ENCODE measurements around the gene ACY1. TPM values are rescaled to one million over a fixed set of nuclear protein-coding genes. Genes with fewer than 3 reads are reported as not detected.
"Not testable (repeated sequence)": the region's sequence is repeated elsewhere in the genome, so short reads cannot be mapped to it uniquely, and the experiment has no call there.

Gene ACY1
- total RNA-seq, 2 experiments from 2014 or later: 61.8 to 64.5 TPM

- TF ChIP-seq, protein P1, sequence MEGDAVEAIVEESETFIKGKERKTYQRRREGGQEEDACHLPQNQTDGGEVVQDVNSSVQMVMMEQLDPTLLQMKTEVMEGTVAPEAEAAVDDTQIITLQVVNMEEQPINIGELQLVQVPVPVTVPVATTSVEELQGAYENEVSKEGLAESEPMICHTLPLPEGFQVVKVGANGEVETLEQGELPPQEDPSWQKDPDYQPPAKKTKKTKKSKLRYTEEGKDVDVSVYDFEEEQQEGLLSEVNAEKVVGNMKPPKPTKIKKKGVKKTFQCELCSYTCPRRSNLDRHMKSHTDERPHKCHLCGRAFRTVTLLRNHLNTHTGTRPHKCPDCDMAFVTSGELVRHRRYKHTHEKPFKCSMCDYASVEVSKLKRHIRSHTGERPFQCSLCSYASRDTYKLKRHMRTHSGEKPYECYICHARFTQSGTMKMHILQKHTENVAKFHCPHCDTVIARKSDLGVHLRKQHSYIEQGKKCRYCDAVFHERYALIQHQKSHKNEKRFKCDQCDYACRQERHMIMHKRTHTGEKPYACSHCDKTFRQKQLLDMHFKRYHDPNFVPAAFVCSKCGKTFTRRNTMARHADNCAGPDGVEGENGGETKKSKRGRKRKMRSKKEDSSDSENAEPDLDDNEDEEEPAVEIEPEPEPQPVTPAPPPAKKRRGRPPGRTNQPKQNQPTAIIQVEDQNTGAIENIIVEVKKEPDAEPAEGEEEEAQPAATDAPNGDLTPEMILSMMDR (IDR thresholded peaks at IDR 0.05): no peak
- Mint-ChIP-seq H3K27me3 (no peaks in the 10 kb centered on the region), H3K36me3 (ENCODE audit: low read depth) (peaks cover 45% of the 10 kb centered on the region), H3K4me1 (ENCODE audit: low read depth) (peaks cover 33% of the 10 kb centered on the region), H3K27ac (peak overlapping the region; percentile 86), H3K4me3 (peak overlapping the region; percentile 99), H3K9me3 (no peaks in the 10 kb centered on the region)
- ChIA-PET POLR2A (interaction anchor here (0.6 to 7.1 kb wide), 24 partner anchors 12 to 489 kb away, joined by 3 to 267 read pairs (median 4); partner anchors contain the start of genes ABHD14A, ABHD14B, ACY1 and DUSP7), CTCF (interaction anchor here (1.4 to 2.6 kb wide), 7 partner anchors 9 to 163 kb away, joined by 3 to 21 read pairs (median 6); partner anchors contain the start of genes ABHD14A, ABHD14B, ACY1 and DUSP7)
- intact Hi-C loops (cut with micrococcal nuclease): no loop called here
- no peak for DNase-seq
- ATAC-seq: no peak
Measured at GRCh38 chr3:51992017-51992682, 8.8 kb downstream of the ACY1 start.

- ATAC-seq; DNase-seq; H3K27me3 Mint-ChIP-seq; H3K9me3 Mint-ChIP-seq; intact Hi-C loops (cut with micrococcal nuclease): not testable (repeated sequence)
- Mint-ChIP-seq H3K36me3 (ENCODE audit: low read depth) (peaks cover 45% of the 10 kb centered on the region), H3K4me3 (peak overlapping the region; percentile 99), H3K27ac (peak overlapping the region; percentile 100), H3K4me1 (ENCODE audit: low read depth) (peaks cover 33% of the 10 kb centered on the region)
- ChIA-PET POLR2A (interaction anchor here (1.2 to 7.1 kb wide), 8 partner anchors 13 to 290 kb away, joined by 4 to 267 read pairs (median 5); partner anchors contain the start of genes ABHD14A, ABHD14B, ACY1 and DUSP7), CTCF (interaction anchor here (1.9 to 2.7 kb wide), 2 partner anchors 11 to 130 kb away, joined by 5 to 23 read pairs; partner anchors contain the start of gene ACY1)
Measured at GRCh38 chr3:51993657-51994056, 10.3 kb downstream of the ACY1 start.

GRCh38 chr3:51994530-51994929, 11.2 kb downstream of the ACY1 start:
- peaks cover 45% of the 10 kb centered on the region for H3K36me3 Mint-ChIP-seq (ENCODE audit: low read depth)
- TF ChIP-seq, protein P1 (IDR thresholded peaks at IDR 0.05): no peak
- ATAC-seq (no peak), DNase-seq (no peak)
- H3K27me3 Mint-ChIP-seq: no peaks in the 10 kb centered on the region
- H3K4me3 Mint-ChIP-seq: peak overlapping the region; percentile 99
- ChIA-PET CTCF (interaction anchor here (1.9 to 2.7 kb wide), 2 partner anchors 12 to 129 kb away, joined by 5 to 23 read pairs; partner anchors contain the start of gene ACY1), POLR2A (interaction anchor here (1.1 to 7.1 kb wide), 14 partner anchors 14 to 495 kb away, joined by 4 to 267 read pairs (median 4); partner anchors contain the start of genes ABHD14A, ABHD14B, ACY1 and DCAF1)
- H3K9me3 Mint-ChIP-seq: no peaks in the 10 kb centered on the region
- H3K27ac Mint-ChIP-seq: peak overlapping the region; percentile 100
- intact Hi-C loops (cut with micrococcal nuclease): no loop called here
- H3K4me1 Mint-ChIP-seq (ENCODE audit: low read depth): peaks cover 33% of the 10 kb centered on the region

- Mint-ChIP-seq H3K4me1 (ENCODE audit: low read depth) (peaks cover 33% of the 10 kb centered on the region), H3K27ac (peak within 1 kb of the TSS; percentile 100), H3K27me3 (no peaks in the 10 kb centered on the region), H3K9me3 (no peaks in the 10 kb centered on the region), H3K36me3 (ENCODE audit: low read depth) (peaks cover 45% of the 10 kb centered on the region), H3K4me3 (peak within 1 kb of the TSS; percentile 99)
- ATAC-seq (peak; percentile 96), DNase-seq (peak; percentile 94)
- TF ChIP-seq, protein P1 (IDR thresholded peaks at IDR 0.05): no peak
- ChIA-PET CTCF (interaction anchor here (1.0 to 2.7 kb wide), 5 partner anchors 13 to 128 kb away, joined by 5 to 23 read pairs (median 5); partner anchors contain the start of genes ABHD14B, ACY1 and RRP9), POLR2A (interaction anchor here (0.6 to 7.1 kb wide), 28 partner anchors 10 to 496 kb away, joined by 3 to 267 read pairs (median 4); partner anchors contain the start of genes ABHD14A, ABHD14B, ACY1 and DCAF1)
- intact Hi-C loops (cut with micrococcal nuclease): no loop called here
Measured at GRCh38 chr3:51995346-51996163, 12.2 kb downstream of the ACY1 start, which contains the start of gene RPL29. Gene RPL29 (minus strand): TSS chr3:51995895. CDS start chr3:51995461, 434 bp downstream.

DNA sequence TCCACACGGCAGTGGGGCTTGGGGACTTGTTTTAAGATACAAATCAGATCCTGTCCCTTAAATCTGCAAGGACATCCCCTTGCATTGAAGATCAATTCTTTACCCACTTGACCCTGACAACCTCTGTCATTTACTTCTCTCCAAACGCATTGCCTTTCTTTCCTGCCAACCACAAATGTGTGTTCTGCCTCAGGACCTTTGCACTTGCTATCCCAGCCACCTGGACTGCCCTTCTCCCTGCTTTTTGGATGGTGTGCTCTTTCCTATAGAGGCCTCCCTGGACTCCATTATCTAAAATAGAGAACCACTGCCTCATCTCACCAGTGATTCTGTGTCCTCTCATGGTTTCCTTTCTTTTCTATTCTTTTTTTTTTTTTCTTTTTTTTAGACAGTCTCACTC, 13.8 kb downstream of the ACY1 start:
- H3K27me3 Mint-ChIP-seq: no peaks in the 10 kb centered on the region
- TF ChIP-seq, protein P1 (IDR thresholded peaks at IDR 0.05): no peak
- H3K4me1 Mint-ChIP-seq (ENCODE audit: low read depth): peaks cover 26% of the 10 kb centered on the region
- peaks cover 36% of the 10 kb centered on the region for H3K36me3 Mint-ChIP-seq (ENCODE audit: low read depth)
- intact Hi-C loops (cut with micrococcal nuclease): no loop called here
- ChIA-PET POLR2A (no interaction called here), CTCF (interaction anchor here (1.2 kb wide), 1 partner anchor 55 kb away, joined by 4 read pairs; the partner anchor contains the start of genes PARP3 and RRP9)
- ATAC-seq: no peak
- DNase-seq: no peak
- no peak overlapping the region for H3K4me3 Mint-ChIP-seq
- H3K9me3 Mint-ChIP-seq: no peaks in the 10 kb centered on the region
- H3K27ac Mint-ChIP-seq: no peak overlapping the region

All from activated CD8-positive, alpha-beta T cell treated with anti-CD3 and anti-CD28 coated beads for 36 hours (primary cell).